ENCODE data around the gene PRRG1. TPM values are rescaled to one million over a fixed set of nuclear protein-coding genes. Genes with fewer than 3 reads are reported as not detected.

PRRG1 gene
- total RNA-seq, 1 donor from 2014 or later, result 1.7 TPM

DNA sequence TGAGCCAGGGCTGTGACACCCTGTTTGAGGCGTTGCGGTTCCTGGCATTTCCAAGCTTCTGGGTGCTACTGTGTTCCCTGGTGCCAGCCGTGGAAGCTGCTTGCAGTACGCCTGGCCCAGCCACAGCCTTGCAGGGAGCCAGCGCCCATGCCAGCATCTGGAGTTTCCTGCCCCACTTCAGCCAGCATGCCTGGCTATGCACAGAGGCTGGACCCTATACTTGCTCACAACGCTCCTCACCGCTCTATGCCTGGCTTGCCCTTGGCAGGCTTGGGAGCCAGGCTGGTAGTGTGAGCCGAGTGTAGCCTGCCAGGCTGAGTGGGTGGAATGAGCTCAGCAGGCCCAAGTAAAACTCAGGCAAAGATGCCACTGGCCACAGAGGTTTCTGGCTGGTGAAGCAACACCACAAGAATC lies 22.4 kb downstream of the PRRG1 start:
- TF ChIP-seq, protein P1, sequence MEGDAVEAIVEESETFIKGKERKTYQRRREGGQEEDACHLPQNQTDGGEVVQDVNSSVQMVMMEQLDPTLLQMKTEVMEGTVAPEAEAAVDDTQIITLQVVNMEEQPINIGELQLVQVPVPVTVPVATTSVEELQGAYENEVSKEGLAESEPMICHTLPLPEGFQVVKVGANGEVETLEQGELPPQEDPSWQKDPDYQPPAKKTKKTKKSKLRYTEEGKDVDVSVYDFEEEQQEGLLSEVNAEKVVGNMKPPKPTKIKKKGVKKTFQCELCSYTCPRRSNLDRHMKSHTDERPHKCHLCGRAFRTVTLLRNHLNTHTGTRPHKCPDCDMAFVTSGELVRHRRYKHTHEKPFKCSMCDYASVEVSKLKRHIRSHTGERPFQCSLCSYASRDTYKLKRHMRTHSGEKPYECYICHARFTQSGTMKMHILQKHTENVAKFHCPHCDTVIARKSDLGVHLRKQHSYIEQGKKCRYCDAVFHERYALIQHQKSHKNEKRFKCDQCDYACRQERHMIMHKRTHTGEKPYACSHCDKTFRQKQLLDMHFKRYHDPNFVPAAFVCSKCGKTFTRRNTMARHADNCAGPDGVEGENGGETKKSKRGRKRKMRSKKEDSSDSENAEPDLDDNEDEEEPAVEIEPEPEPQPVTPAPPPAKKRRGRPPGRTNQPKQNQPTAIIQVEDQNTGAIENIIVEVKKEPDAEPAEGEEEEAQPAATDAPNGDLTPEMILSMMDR (IDR thresholded peaks at IDR 0.05; ENCODE audit: unreplicated experiment), result no peak
- Mint-ChIP-seq H3K9me3 (ENCODE audit: low read depth) (peaks cover 26% of the 10 kb centered on the region), H3K4me3 (ENCODE audit: low read depth) (no peak overlapping the region), H3K27me3 (no peaks in the 10 kb centered on the region), H3K36me3 (ENCODE audit: insufficient read depth) (no peaks in the 10 kb centered on the region), H3K4me1 (ENCODE audit: low read depth) (no peaks in the 10 kb centered on the region), H3K27ac (no peak overlapping the region)
- DNase-seq (ENCODE audit: low spot score, unreplicated experiment), result no peak

DNA sequence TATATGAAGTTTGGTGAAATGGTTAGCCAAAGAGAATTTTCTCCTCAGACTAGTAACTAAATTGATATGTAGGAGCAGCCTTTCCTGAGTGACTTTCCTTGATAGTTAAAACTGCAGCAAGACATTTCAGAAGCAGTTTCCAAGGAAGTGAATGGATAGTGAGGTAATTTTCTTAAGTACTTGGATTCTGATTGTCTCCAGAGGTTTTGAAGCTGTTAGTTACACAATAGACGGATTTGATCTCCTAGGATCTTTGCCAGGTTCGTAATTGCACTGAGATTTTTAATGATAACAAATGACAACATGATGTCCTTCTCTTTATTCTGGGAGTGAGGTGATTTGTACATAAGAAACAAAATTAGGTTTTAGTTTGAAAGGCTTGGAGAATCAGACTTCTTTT lies 29.2 kb downstream of the PRRG1 start:
- no peak overlapping the region for H3K4me3 Mint-ChIP-seq (ENCODE audit: low read depth)
- peaks cover 21% of the 10 kb centered on the region for H3K9me3 Mint-ChIP-seq (ENCODE audit: low read depth)
- TF ChIP-seq, protein P1 (IDR thresholded peaks at IDR 0.05; ENCODE audit: unreplicated experiment), result no peak
- no peak for DNase-seq (ENCODE audit: low spot score, unreplicated experiment)
- no peaks in the 10 kb centered on the region for H3K27me3 Mint-ChIP-seq
- H3K27ac Mint-ChIP-seq, result no peak overlapping the region
- no peaks in the 10 kb centered on the region for H3K36me3 Mint-ChIP-seq (ENCODE audit: insufficient read depth)
- no peaks in the 10 kb centered on the region for H3K4me1 Mint-ChIP-seq (ENCODE audit: low read depth)

DNA sequence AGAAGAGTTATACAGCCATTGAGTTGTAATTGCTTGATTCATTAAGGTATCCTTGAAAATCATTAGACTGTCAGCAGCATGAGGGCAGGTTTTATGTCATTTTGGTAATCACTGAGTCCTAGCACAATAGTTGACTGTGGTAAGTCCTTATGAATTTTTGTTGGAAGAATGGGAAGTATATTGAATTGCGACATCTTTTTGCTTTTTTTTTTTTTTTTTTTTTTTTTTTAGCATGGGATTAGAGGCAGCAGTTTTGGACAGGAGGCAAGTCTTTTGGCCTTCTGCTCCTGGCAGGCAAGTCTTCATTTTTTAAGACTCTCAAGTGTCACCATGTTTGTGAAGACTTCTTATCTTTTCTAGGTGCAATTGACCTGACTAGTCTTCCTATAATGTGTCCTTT lies 29.7 kb downstream of the PRRG1 start:
- Mint-ChIP-seq H3K27ac (no peak overlapping the region), H3K36me3 (ENCODE audit: insufficient read depth) (no peaks in the 10 kb centered on the region), H3K9me3 (ENCODE audit: low read depth) (peaks cover 19% of the 10 kb centered on the region), H3K27me3 (no peaks in the 10 kb centered on the region), H3K4me3 (ENCODE audit: low read depth) (no peak overlapping the region), H3K4me1 (ENCODE audit: low read depth) (no peaks in the 10 kb centered on the region)
- TF ChIP-seq, protein P1 (IDR thresholded peaks at IDR 0.05; ENCODE audit: unreplicated experiment), result no peak
- no peak for DNase-seq (ENCODE audit: low spot score, unreplicated experiment)

DNA sequence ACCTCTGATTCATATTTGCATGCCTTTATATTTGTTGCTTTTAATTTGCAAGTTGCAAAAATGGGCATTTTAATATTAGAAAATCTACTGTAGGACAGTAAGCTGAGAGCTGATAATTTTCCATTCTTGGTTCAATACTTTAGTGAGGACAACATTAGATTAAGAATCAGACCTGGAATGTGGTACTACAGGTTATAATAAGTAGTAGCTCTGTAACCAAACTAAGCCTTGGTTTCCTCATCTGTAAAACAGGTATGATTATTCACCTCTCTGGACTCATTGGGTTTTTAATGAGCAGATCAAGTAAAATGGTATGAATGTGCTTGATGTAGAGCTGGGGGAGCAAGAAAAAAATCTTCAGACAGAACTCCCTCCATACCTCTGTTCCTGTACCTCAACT lies 31.1 kb downstream of the PRRG1 start:
- peaks cover 14% of the 10 kb centered on the region for H3K9me3 Mint-ChIP-seq (ENCODE audit: low read depth)
- H3K36me3 Mint-ChIP-seq (ENCODE audit: insufficient read depth), result no peaks in the 10 kb centered on the region
- no peak overlapping the region for H3K27ac Mint-ChIP-seq
- no peaks in the 10 kb centered on the region for H3K4me1 Mint-ChIP-seq (ENCODE audit: low read depth)
- no peak overlapping the region for H3K4me3 Mint-ChIP-seq (ENCODE audit: low read depth)
- TF ChIP-seq, protein P1 (IDR thresholded peaks at IDR 0.05; ENCODE audit: unreplicated experiment), result no peak
- DNase-seq (ENCODE audit: low spot score, unreplicated experiment), result no peak
- H3K27me3 Mint-ChIP-seq, result no peaks in the 10 kb centered on the region

DNA sequence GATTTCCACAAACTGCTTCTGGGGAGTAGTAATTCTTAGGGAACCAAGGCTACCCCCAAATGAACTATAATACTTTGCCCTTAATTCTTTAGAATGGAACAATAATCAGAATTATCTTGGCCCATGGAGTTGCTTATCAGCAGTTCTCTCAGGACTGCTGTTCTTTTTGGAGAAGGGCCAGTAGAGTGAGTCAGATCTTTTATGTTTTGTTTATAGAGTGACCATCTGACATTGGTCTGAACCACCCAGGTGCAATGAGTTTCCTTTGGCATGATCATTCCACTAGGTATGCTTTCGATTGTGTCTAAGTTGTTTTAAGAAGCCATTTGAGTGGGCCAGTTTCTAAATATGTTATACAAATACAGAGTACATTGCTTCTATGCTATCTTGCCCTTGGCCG lies 31.8 kb downstream of the PRRG1 start:
- H3K9me3 Mint-ChIP-seq (ENCODE audit: low read depth), result peaks cover 11% of the 10 kb centered on the region
- TF ChIP-seq, protein P1 (IDR thresholded peaks at IDR 0.05; ENCODE audit: unreplicated experiment), result no peak
- H3K36me3 Mint-ChIP-seq (ENCODE audit: insufficient read depth), result no peaks in the 10 kb centered on the region
- H3K27me3 Mint-ChIP-seq, result no peaks in the 10 kb centered on the region
- no peak for DNase-seq (ENCODE audit: low spot score, unreplicated experiment)
- no peaks in the 10 kb centered on the region for H3K4me1 Mint-ChIP-seq (ENCODE audit: low read depth)
- H3K4me3 Mint-ChIP-seq (ENCODE audit: low read depth), result no peak overlapping the region
- H3K27ac Mint-ChIP-seq, result no peak overlapping the region

All from progenitor cell of endocrine pancreas (in vitro differentiated cells).